ENCODE measurements around the gene DMBX1. TPM values are rescaled to one million over a fixed set of nuclear protein-coding genes. Genes with fewer than 3 reads are reported as not detected.

Gene DMBX1
- total RNA-seq, 1 experiment from 2014 or later = 2.3 TPM

GRCh38 chr1:46476673-46477072, 13.0 kb upstream of the DMBX1 start:
- Histone ChIP-seq H2BK5ac (ENCODE audit: insufficient read length, low read length) (no peak overlapping the region), H4K20me1 (ENCODE audit: control insufficient read depth, insufficient read depth, insufficient read length) (peaks cover 2% of the 10 kb centered on the region), H2AK5ac (ENCODE audit: insufficient read length, low read length) (no peak overlapping the region), H2BK12ac (ENCODE audit: insufficient read length, low read depth, low read length) (no peak overlapping the region), H3K4ac (ENCODE audit: low read depth, low read length) (no peak overlapping the region), H3K23me2 (ENCODE audit: insufficient read length, low read depth, low read length, poor library complexity, severe bottlenecking) (no peaks in the 10 kb centered on the region), H4K5ac (ENCODE audit: insufficient read length, low read depth, low read length) (no peak overlapping the region), H2BK20ac (ENCODE audit: low read depth, low read length, poor library complexity, severe bottlenecking) (no peak overlapping the region), H3K27ac (ENCODE audit: insufficient read length, low read depth, low read length) (no peak overlapping the region), H3K79me1 (ENCODE audit: insufficient read depth, low read depth, low read length, poor library complexity, severe bottlenecking) (no peaks in the 10 kb centered on the region), H3K27me3 (ENCODE audit: insufficient read depth, low read length) (no peaks in the 10 kb centered on the region; the same call in 1 of the 2 replicates), H3K23ac (ENCODE audit: insufficient read length, low read depth, low read length) (no peak overlapping the region), H3K9me3 (ENCODE audit: control insufficient read depth, low read depth, low read length) (no peaks in the 10 kb centered on the region), H3K4me2 (ENCODE audit: insufficient read depth, insufficient read length, low read length) (no peak overlapping the region), H3K4me1 (ENCODE audit: insufficient read depth, low read length) (no peaks in the 10 kb centered on the region), H3T11ph (ENCODE audit: low read length) (no peak overlapping the region), H4K8ac (replicated peaks; ENCODE audit: insufficient read length, low read depth, low read length) (no peak overlapping the region), H3K56ac (ENCODE audit: insufficient read length, low read depth, low read length) (no peak overlapping the region), H2BK120ac (ENCODE audit: low read depth, low read length, poor library complexity, severe bottlenecking) (no peak overlapping the region), H4K91ac (ENCODE audit: insufficient read length, low read depth, low read length) (no peak overlapping the region), H3K18ac (ENCODE audit: insufficient read length, low read depth, low read length) (no peak overlapping the region), H2AFZ (ENCODE audit: low read length) (no peak overlapping the region), H3K79me2 (ENCODE audit: insufficient read depth, low read length) (no peaks in the 10 kb centered on the region), H3K9ac (ENCODE audit: extremely low read depth, insufficient read length, low read length) (no peak overlapping the region), H3K14ac (ENCODE audit: insufficient read depth, low read length) (no peak overlapping the region), H2BK15ac (ENCODE audit: low read depth, low read length) (no peak overlapping the region)
- no peak for TF ChIP-seq CTCF (conservative IDR thresholded peaks at IDR 0.05)
- no peaks in the 10 kb centered on the region for H3K36me3 Mint-ChIP-seq (ENCODE audit: insufficient read depth in 1 of 3, low read depth in 3 of 3)
- H3K4me3 Mint-ChIP-seq = no peak overlapping the region
- no CpG with 5 or more reads among the region's 2 CpGs for WGBS (ENCODE audit: extremely low coverage, insufficient read length, low lambda C conversion rate)
- H3K9me3 Mint-ChIP-seq = no peaks in the 10 kb centered on the region; a peak in 1 of 5 replicates
- no peak for DNase-seq
- H3K4me1 Mint-ChIP-seq = peaks cover 47 to 64% of the 10 kb centered on the region in 2 experiments
- no peak overlapping the region for H3K27ac Mint-ChIP-seq
- peaks cover 98% of the 10 kb centered on the region for H3K27me3 Mint-ChIP-seq (ENCODE audit: low read depth)
